SK-N-SH treated with all-trans-retinoic acid at 6 μM for 48 hours (cell line): ENCODE measurements around the gene DPP6.

Experiments
- ATAC-seq: fragments of 200-7000 bp; cut with Tn5 transposase; 3 replicates; pipeline ENCODE4 v1.9.1; 2020; ENCODE audit warnings: mild to moderate bottlenecking, moderate library complexity
- ARNTL ChIP-seq: fragments of 450-650 bp; formaldehyde crosslinking; IDR thresholded peaks from 2 replicates; pipeline ENCODE4 v1.5.0; 2020; ENCODE audit warnings: low read depth, mild to moderate bottlenecking, moderate library complexity, borderline replicate concordance
- BACH2 ChIP-seq: fragments of 250-450 bp; sonication (Bioruptor Pico); IDR thresholded peaks from 2 replicates; pipeline ENCODE4 v1.9.0; 2021; ENCODE audit warnings: mild to moderate bottlenecking, borderline replicate concordance
- CREB5 ChIP-seq: fragments of 250-450 bp; sonication (Bioruptor Pico); IDR thresholded peaks from 2 replicates; pipeline ENCODE4 v1.5.1; 2020; ENCODE audit warnings: low read depth, mild to moderate bottlenecking, moderate library complexity
- CSDC2 ChIP-seq: fragments of 250-450 bp; sonication (Bioruptor Pico); IDR thresholded peaks from 2 replicates; pipeline ENCODE4 v1.5.0; 2020; ENCODE audit warnings: mild to moderate bottlenecking, moderate library complexity
- CSRNP3 ChIP-seq: fragments of 250-450 bp; sonication (Bioruptor Pico); IDR thresholded peaks from 2 replicates; pipeline ENCODE4 v1.5.1; 2021; ENCODE audit warnings: mild to moderate bottlenecking, moderate library complexity
- OSR1 ChIP-seq: fragments of 250-450 bp; sonication (Bioruptor Pico); IDR thresholded peaks from 2 replicates; pipeline ENCODE4 v1.8.0; 2022; ENCODE audit warnings: moderate library complexity, mild to moderate bottlenecking, inconsistent platforms
- PATZ1 ChIP-seq: fragments of 250-450 bp; sonication (Bioruptor Pico); IDR thresholded peaks from 2 replicates; pipeline ENCODE4 v1.8.0; 2020; ENCODE audit warnings: mild to moderate bottlenecking, moderate library complexity, borderline replicate concordance
- POU6F1 ChIP-seq: fragments of 250-450 bp; sonication (Bioruptor Pico); IDR thresholded peaks from 2 replicates; pipeline ENCODE4 v1.8.0; 2021; ENCODE audit warnings: low read depth, mild to moderate bottlenecking, moderate library complexity, borderline replicate concordance
- RARB ChIP-seq: fragments of 250-450 bp; sonication (Bioruptor Pico); IDR thresholded peaks from 2 replicates; pipeline ENCODE4 v1.8.0; 2021; ENCODE audit warnings: mild to moderate bottlenecking, moderate library complexity
- SNAI2 ChIP-seq: fragments of 250-450 bp; sonication (Bioruptor Pico); IDR thresholded peaks from 2 replicates; pipeline ENCODE4 v1.5.0; 2020; ENCODE audit warnings: mild to moderate bottlenecking, moderate library complexity
- TCF4 ChIP-seq: fragments of 250-450 bp; sonication (Bioruptor Pico); IDR thresholded peaks from 2 replicates; pipeline ENCODE4 v1.8.0; 2021; ENCODE audit warnings: mild to moderate bottlenecking, moderate library complexity, borderline replicate concordance
- TOX ChIP-seq: fragments of 250-450 bp; sonication (Bioruptor Pico); IDR thresholded peaks from 2 replicates; pipeline ENCODE4 v1.8.0; 2021; ENCODE audit warnings: mild to moderate bottlenecking, moderate library complexity, borderline replicate concordance
- TSHZ2 ChIP-seq: fragments of 250-450 bp; sonication (Bioruptor Pico); IDR thresholded peaks from 2 replicates; pipeline ENCODE4 v1.5.0; 2020; ENCODE audit warnings: mild to moderate bottlenecking, moderate library complexity
- ZFP3 ChIP-seq: fragments of 250-450 bp; sonication (Bioruptor Pico); IDR thresholded peaks from 2 replicates; pipeline ENCODE4 v1.5.0; 2020; ENCODE audit warnings: mild to moderate bottlenecking, moderate library complexity
- ZFP30 ChIP-seq: fragments of 450-650 bp; formaldehyde crosslinking; IDR thresholded peaks from 2 replicates; pipeline ENCODE4 v1.5.0; 2022; ENCODE audit warnings: mild to moderate bottlenecking, moderate library complexity
- ZNF565 ChIP-seq: fragments of 450-650 bp; formaldehyde crosslinking; conservative IDR thresholded peaks from 2 replicates; pipeline ENCODE4 v1.5.0; 2020; ENCODE audit warnings: low read depth, mild to moderate bottlenecking, moderate library complexity
- ZNF70 ChIP-seq: fragments of 450-650 bp; formaldehyde crosslinking; IDR thresholded peaks from 2 replicates; pipeline ENCODE4 v1.5.0; 2020; ENCODE audit warnings: mild to moderate bottlenecking, moderate library complexity
- ZNF8 ChIP-seq: fragments of 450-650 bp; formaldehyde crosslinking; IDR thresholded peaks from 2 replicates; pipeline ENCODE4 v1.5.0; 2020; ENCODE audit warnings: mild to moderate bottlenecking, moderate library complexity

Gene DPP6

GRCh38 chr7:154304231-154304630 is 252.0 kb downstream of the DPP6 start:
- TF ChIP-seq POU6F1 (CRISPR knock-in tag) (no peak), TSHZ2 (no peak), TCF4 (CRISPR knock-in tag) (no peak), TOX (CRISPR knock-in tag) (no peak), BACH2 (CRISPR knock-in tag) (no peak), OSR1 (no peak), ZFP3 (no peak), PATZ1 (CRISPR knock-in tag) (no peak), ZFP30 (CRISPR knock-in tag) (no peak), CSRNP3 (CRISPR knock-in tag) (no peak), ZNF8 (CRISPR knock-in tag) (no peak), RARB (CRISPR knock-in tag) (no peak), ZNF70 (CRISPR knock-in tag) (no peak)
- TF ChIP-seq, all 23 proteins: peak for 0
- ATAC-seq, result no peak

GRCh38 chr7:154304740-154305700 is 252.8 kb downstream of the DPP6 start:
- ATAC-seq, result no peak; the same call in 2 of the 3 replicates
- TF ChIP-seq TSHZ2 (no peak), ZNF565 (CRISPR knock-in tag) (no peak), SNAI2 (no peak), ARNTL (no peak), CREB5 (CRISPR knock-in tag) (no peak), OSR1 (no peak), POU6F1 (CRISPR knock-in tag) (no peak), CSDC2 (no peak)
